WTC11 (cell line): ENCODE measurements around the gene GCHFR. TPM values are rescaled to one million over a fixed set of nuclear protein-coding genes. Genes with fewer than 3 reads are reported as not detected.

Experiments
- ATAC-seq: fragments of 200-7000 bp; cut with Tn5 transposase; 2 replicates; pipeline ENCODE4 v1.10.0; 2021; ENCODE audit warnings: mild to moderate bottlenecking, moderate library complexity
- CTCF ChIA-PET: fragments of 300-600 bp; sonication (Branson Sonifier 250); formaldehyde crosslinking; loops from one replicate; lab custom pipeline; 2021; ENCODE audit warnings: antibody characterized with exemption; lab: Charles Lee
- POLR2A ChIA-PET: fragments of 350-600 bp; sonication (Branson Sonifier 250); formaldehyde crosslinking; loops from one replicate; lab custom pipeline; 2021; ENCODE audit warnings: antibody characterized with exemption; lab: Charles Lee
- DNase-seq: peaks from one replicate; pipeline ENCODE4 v3.0.0; 2021; ENCODE audit warnings: low spot score
- H3K27ac Mint-ChIP-seq: 2 replicates; pipeline ENCODE4 v1.8.0; 2021; ENCODE audit warnings: mixed read lengths
- H3K27me3 Mint-ChIP-seq: 2 replicates; pipeline ENCODE4 v1.8.0; 2021; ENCODE audit warnings: low read depth, mild to moderate bottlenecking, moderate library complexity, mixed read lengths
- H3K36me3 Mint-ChIP-seq: 2 replicates; pipeline ENCODE4 v1.8.0; 2021; ENCODE audit warnings: mixed read lengths
- H3K4me1 Mint-ChIP-seq: 2 replicates; pipeline ENCODE4 v1.8.0; 2022; ENCODE audit warnings: mixed read lengths
- H3K4me3 Mint-ChIP-seq: 2 replicates; pipeline ENCODE4 v1.8.0; 2021; ENCODE audit warnings: mild to moderate bottlenecking, moderate library complexity, mixed read lengths
- H3K9me3 Mint-ChIP-seq: 2 replicates; pipeline ENCODE4 v1.8.0; 2021; ENCODE audit warnings: mixed read lengths
- AFF4 ChIP-seq: sonication (generic); formaldehyde crosslinking; IDR thresholded peaks from 2 replicates; pipeline ENCODE4 v1.8.1; 2023; ENCODE audit warnings: mild to moderate bottlenecking, missing genetic modification reagents, borderline replicate concordance
- AR ChIP-seq: fragments of 250-450 bp; sonication (Bioruptor Pico); IDR thresholded peaks from 2 replicates; pipeline ENCODE4 v1.9.0; 2021; ENCODE audit warnings: mild to moderate bottlenecking
- MXD4 ChIP-seq: fragments of 250-450 bp; sonication (Bioruptor Pico); IDR thresholded peaks from 2 replicates; pipeline ENCODE4 v1.8.0; 2021; ENCODE audit warnings: mild to moderate bottlenecking, moderate library complexity, borderline replicate concordance
- NR1H2 ChIP-seq: sonication (generic); formaldehyde crosslinking; IDR thresholded peaks from 2 replicates; pipeline ENCODE4 v1.9.0; 2021; ENCODE audit warnings: mild to moderate bottlenecking, moderate library complexity, missing genetic modification reagents
- USF2 ChIP-seq: sonication (generic); formaldehyde crosslinking; IDR thresholded peaks from 2 replicates; pipeline ENCODE4 v1.8.1; 2023; ENCODE audit warnings: mild to moderate bottlenecking, missing genetic modification reagents, moderate library complexity
- ZNF317 ChIP-seq: sonication (generic); formaldehyde crosslinking; IDR thresholded peaks from 2 replicates; pipeline ENCODE4 v1.8.1; 2023; ENCODE audit warnings: low read depth, mild to moderate bottlenecking, moderate library complexity, missing genetic modification reagents, borderline replicate concordance
- total RNA-seq: library from RNA; stranded (reverse); gene quantifications from 3 replicates; pipeline ENCODE4 v1.2.3, GENCODE V29; 2021
- TF ChIP-seq, protein P1 (sequence below): sonication (generic); formaldehyde crosslinking; IDR thresholded peaks from 2 replicates; pipeline ENCODE4 v1.8.0; 2023; ENCODE audit warnings: missing genetic modification reagents, mild to moderate bottlenecking, borderline replicate concordance
- TF ChIP-seq, protein P2 (sequence below): fragments of 250-450 bp; sonication (Bioruptor Pico); IDR thresholded peaks from 2 replicates; pipeline ENCODE4 v1.8.0; 2021; ENCODE audit warnings: mild to moderate bottlenecking

Gene GCHFR
- total RNA-seq, 1 experiment from 2014 or later = 42.3 TPM

DNA sequence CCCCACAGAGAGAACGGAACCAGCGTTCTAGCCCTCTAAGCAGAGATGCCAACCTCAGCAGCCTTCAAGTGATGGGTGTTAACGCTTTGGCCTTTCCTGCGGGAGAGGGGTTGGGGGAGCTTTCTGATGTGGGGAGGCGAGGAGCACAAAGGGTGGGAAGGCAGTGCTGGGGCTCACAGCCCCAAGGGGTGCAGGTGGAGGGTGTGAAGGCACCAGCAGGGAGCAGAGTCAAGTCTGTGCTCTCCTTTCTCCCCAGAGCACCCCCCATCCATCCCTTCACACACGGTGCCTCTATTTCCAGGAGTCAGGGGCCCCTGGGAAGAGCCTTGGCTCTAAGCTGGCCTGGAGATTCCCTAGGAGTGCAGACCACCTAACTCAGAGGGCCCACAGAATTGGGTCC lies 10.0 kb downstream of the GCHFR start:
- no peak for TF ChIP-seq ZNF317 (CRISPR knock-in tag)
- ATAC-seq (no peak), DNase-seq (no peak)
- no peak overlapping the region for H3K4me3 Mint-ChIP-seq
- H3K4me1 Mint-ChIP-seq = no peaks in the 10 kb centered on the region
- H3K9me3 Mint-ChIP-seq = no peaks in the 10 kb centered on the region
- no peaks in the 10 kb centered on the region for H3K27me3 Mint-ChIP-seq
- H3K27ac Mint-ChIP-seq = no peak overlapping the region
- peaks cover 22% of the 10 kb centered on the region for H3K36me3 Mint-ChIP-seq
- POLR2A ChIA-PET = no interaction called here
- CTCF ChIA-PET = no interaction called here

DNA sequence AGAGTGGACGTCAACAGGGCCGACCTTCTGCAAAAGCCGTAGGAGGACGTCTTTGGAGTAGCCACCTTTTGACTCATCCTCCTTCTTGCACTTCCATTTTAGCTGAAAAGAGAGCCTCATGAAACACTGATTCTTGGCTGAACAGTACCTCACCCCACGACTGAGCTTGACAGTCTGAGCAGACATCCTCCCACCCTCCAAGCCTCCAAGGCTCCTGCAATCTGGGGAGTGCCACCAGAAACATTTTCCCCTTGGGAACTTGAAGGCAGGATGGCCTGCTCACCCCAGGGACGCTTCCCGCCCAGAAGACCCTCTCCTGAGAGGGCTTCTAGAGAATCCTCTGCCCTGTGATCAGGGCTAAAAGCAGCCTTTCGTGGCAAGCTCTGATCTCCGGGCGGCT lies 11.1 kb downstream of the GCHFR start:
- peaks cover 27% of the 10 kb centered on the region for H3K36me3 Mint-ChIP-seq
- H3K27ac Mint-ChIP-seq = no peak overlapping the region

More for the DNA sequence above, 11.1 kb downstream of the GCHFR start:
- Mint-ChIP-seq H3K4me1 (no peaks in the 10 kb centered on the region), H3K4me3 (no peak overlapping the region), H3K27me3 (no peaks in the 10 kb centered on the region), H3K9me3 (no peaks in the 10 kb centered on the region)
- ATAC-seq (no peak), DNase-seq (no peak)
- TF ChIP-seq AFF4 (CRISPR knock-in tag) (no peak), AR (CRISPR knock-in tag) (no peak), NR1H2 (CRISPR knock-in tag) (no peak), MXD4 (no peak), USF2 (CRISPR knock-in tag) (no peak)
- TF ChIP-seq, protein P1, sequence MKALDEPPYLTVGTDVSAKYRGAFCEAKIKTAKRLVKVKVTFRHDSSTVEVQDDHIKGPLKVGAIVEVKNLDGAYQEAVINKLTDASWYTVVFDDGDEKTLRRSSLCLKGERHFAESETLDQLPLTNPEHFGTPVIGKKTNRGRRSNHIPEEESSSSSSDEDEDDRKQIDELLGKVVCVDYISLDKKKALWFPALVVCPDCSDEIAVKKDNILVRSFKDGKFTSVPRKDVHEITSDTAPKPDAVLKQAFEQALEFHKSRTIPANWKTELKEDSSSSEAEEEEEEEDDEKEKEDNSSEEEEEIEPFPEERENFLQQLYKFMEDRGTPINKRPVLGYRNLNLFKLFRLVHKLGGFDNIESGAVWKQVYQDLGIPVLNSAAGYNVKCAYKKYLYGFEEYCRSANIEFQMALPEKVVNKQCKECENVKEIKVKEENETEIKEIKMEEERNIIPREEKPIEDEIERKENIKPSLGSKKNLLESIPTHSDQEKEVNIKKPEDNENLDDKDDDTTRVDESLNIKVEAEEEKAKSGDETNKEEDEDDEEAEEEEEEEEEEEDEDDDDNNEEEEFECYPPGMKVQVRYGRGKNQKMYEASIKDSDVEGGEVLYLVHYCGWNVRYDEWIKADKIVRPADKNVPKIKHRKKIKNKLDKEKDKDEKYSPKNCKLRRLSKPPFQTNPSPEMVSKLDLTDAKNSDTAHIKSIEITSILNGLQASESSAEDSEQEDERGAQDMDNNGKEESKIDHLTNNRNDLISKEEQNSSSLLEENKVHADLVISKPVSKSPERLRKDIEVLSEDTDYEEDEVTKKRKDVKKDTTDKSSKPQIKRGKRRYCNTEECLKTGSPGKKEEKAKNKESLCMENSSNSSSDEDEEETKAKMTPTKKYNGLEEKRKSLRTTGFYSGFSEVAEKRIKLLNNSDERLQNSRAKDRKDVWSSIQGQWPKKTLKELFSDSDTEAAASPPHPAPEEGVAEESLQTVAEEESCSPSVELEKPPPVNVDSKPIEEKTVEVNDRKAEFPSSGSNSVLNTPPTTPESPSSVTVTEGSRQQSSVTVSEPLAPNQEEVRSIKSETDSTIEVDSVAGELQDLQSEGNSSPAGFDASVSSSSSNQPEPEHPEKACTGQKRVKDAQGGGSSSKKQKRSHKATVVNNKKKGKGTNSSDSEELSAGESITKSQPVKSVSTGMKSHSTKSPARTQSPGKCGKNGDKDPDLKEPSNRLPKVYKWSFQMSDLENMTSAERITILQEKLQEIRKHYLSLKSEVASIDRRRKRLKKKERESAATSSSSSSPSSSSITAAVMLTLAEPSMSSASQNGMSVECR = no peak
- TF ChIP-seq, protein P2, sequence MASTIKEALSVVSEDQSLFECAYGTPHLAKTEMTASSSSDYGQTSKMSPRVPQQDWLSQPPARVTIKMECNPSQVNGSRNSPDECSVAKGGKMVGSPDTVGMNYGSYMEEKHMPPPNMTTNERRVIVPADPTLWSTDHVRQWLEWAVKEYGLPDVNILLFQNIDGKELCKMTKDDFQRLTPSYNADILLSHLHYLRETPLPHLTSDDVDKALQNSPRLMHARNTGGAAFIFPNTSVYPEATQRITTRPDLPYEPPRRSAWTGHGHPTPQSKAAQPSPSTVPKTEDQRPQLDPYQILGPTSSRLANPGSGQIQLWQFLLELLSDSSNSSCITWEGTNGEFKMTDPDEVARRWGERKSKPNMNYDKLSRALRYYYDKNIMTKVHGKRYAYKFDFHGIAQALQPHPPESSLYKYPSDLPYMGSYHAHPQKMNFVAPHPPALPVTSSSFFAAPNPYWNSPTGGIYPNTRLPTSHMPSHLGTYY (CRISPR knock-in tag) = no peak
- POLR2A ChIA-PET = no interaction called here
- CTCF ChIA-PET = no interaction called here
